Inflammatory macrophage (primary cell): ENCODE data around the gene PPP2R2B.

ENCODE experiments used
- DNase-seq, 2 donors: peaks; one replicate each; pipeline ENCODE4 v3.0.0-alpha.2; 2020 to 2022

The PPP2R2B gene

DNA sequence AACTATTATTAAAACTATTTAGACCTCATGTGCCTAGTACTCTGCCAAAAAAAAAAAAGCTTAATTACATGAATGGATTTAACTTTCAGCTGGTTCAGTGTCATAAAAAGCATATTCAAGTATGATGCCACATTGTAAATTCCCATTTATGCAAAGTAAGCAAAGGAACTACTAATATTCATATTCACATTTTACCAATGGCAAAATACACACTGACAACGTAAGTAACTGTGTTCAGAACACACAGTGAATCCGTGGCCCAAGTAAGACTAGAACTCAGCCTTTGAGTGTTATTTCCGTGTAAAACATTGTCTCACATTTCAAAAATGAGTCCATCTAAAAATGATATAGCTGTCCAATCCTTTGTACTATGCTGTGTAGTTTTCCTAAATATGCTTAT, 56.8 kb downstream of the PPP2R2B start:
- no peak for DNase-seq

DNA sequence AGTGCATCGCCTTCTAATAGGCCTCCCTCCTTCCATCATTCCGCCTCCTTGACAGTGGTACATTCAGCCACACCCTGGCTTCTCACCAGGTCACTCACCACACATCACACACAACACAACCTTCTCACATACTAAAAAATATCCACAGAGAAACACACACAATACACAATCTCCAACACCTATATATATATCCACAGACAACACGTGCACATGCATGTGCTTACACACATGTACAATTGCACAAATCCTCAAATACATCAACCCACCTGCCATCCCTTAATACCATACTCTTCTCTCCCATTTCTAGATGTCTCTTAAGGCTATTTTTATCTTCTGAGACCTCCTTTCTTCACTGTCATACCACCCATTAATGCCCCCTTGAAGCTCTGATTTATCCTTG, 57.6 kb downstream of the PPP2R2B start:
- DNase-seq = no peak

DNA sequence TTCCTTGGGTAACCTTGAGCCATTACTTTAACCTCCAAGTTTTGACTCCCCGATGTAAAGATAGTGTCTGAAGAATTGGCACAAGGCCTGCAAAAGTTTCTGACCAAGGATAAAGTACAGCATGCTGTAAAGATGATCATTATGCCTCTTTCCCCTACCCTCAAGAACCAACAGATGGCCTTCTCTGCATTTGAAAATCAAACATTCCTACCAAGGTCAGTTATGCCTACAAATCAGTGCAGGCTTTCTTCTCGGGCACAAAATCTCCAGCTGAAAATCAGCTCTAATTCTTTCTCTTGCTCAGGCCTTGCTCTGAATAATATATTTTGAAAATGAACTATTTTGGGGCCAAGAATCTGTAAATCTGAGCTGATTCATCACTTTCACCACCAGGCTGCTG, 59.7 kb downstream of the PPP2R2B start:
- no peak for DNase-seq

DNA sequence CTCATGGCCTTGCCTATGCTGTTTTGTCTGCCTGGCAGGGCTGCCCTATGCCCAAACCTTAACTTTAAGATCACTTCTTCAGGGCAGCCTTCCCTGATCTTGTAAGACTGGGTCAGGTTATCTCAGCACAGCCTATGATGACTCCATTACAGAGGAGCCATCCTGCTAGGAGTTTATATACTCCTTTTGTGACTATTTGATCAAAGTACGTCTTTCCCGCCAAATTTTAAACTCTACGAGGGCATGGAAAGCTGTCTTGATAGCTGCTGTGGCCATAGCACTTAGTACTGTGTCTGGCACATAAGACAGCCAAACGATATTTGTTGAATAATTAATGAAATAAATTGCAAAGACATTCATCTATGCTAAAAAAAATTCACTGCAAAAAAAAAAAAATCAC, 60.6 kb downstream of the PPP2R2B start:
- no peak for DNase-seq

DNA sequence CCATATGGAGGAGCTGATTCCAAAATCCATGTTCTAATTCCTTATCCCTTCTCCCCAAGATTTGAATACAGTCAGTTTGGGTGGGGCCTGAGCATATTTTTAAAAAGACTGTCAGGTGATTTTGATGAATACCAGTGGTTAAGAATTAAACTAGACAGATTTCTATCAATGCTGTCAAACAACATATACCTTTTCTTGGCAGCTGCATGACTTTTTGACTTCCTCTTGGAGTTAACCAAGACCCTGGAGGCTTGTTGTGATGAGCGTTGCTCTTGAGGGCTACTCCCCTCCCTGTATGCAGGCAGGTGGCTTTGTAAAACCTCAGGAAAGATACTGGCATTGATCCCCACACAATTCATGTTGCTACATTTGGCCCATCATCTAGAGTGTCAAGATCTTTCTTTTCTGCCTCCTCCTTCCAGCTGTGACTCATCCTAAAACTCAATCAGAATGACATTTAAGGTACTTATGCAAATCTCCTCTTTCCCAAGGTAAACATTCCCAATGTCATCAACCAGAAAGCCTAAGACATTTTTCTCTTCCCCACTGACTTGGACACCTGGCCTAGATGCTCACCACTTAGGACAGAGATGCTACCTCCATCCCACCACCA, 61.7 kb downstream of the PPP2R2B start:
- DNase-seq = no peak

DNA sequence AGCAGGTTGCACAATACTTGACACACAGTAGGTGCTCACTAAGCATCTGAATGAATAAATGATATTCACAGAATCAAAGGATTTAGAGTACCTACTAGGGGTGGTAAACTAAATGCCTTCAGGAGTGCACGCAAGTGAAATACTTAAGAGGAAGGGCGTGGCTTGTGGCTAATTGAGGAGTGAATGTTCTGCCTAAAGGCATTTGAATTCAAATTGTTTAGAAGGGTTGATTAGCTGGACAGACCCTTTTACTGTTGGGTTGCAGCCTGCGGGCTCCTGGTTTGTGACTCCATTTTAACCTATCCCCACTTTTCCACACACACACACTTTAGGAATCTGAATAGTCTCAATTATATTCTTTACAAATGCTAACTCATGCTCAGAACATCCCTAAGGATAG, 63.1 kb downstream of the PPP2R2B start:
- no peak for DNase-seq

DNA sequence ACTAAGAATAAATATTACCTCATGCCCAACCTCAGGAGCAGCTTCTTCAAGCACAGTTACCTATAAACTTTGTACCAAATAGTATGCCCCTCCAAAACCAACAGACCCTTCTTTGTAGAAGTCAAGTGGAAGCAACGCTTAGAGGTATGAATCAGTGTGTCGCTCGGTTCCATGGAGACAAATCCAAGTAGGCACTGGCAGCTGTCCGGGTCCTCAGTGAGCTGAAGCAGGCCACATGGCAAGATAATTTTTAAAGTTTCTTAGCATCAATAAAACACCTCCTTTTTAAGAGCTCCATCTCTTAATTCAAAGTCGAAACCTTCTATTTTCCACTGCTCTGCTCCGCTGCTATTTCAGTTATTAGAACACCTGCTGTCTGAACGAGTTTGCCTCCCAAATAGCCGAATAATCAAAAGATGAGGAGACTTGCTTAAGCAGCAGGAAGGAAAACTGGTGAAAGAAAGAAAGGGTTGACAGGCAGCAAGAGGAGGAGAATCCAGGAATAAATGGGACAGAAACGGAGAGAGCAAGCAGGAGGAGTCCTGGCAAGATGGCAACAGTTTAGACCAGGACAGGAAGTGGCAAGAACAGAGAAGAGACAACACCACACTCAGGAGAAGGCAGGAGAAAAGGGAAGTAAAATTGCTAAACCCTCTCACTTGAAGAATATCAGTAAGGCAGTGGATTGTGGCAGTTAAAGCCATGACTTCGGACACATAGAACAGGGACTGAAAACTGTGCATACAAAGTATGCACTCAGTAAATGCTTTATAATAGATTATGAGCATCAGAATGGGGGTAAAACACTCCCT, 65.0 kb downstream of the PPP2R2B start:
- peak; percentile 54 to 61 for DNase-seq

DNA sequence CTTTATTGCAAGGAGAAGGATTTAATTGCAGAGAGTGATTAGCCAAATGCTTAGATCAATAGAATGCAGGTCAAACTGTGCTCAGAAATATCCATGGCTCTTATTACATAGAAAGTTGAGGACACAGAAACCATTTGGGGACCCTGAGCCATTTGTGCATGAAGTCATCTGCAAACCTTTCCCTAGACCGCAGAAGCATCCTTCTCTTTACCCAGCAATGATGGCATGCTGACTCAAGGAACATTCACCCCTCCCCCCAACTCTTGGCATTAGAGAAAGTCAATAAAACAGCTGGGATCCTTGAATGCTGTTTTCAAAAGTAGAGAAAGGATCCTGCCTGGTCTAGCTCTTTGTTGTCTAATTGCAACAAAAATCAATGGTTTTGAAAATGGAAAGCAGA, 73.5 kb downstream of the PPP2R2B start:
- DNase-seq = no peak

DNA sequence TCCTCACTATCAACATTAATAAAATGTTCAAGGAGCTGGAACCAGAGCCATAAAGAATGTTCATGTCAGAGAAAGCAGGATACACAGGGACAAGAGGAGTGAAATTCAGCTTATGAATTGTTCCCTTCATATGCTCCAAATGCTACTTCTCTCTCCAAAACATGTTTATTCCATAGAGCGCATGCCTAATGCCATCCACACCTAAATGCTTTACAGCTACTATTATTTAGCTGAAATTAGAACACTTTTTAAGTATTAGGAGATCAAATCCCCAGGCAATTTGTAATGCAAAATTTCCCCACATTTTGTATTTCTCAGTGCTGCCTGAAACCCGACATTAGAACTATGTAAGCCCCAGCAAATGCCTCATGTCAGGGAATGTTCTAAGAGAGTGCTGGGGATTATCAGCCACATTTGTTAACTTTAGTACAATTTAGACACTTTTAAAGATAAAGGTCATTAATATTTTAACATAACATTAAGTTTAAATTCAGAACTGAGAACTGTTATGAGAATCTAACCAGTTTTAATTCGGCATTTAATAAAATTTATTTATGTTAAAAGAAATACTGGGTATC, 75.5 kb downstream of the PPP2R2B start:
- DNase-seq = no peak

DNA sequence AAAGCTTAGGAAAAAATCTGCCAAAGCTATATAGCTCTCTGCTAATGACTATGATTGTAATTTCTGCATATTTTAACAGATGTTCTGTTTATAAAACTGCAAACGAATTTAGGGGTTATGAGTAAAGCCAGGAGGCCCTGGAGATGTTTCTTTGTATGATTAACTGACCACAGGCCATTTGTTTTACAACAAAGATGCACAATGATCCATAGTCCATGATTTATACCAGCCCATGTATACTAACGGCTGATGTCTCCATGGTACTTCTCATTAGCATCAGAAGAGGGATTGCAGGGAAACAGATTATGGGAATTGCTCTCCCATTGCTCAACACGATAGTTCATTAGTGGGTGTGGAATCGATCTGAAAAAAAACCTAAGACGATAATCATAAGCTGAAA, 78.9 kb downstream of the PPP2R2B start:
- no peak for DNase-seq

DNA sequence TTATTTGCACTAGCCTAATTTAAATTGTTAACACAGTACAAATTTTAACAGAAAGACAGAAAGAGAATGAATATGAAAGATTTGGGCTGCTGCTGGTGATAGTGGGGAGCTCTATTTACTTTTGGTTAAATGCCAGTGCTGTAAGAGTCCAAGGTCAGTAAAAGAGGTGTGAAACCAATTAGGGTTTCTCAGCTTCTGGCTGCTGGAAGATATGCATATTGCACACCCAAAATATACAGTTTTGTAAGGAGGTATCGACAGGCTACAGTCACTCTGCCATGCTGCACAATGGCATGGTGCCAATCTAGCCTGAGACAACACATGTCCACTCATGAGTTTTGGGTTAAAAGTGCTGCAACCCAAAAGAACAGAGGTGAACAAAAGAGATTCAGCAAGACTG, 79.3 kb downstream of the PPP2R2B start:
- DNase-seq = no peak

DNA sequence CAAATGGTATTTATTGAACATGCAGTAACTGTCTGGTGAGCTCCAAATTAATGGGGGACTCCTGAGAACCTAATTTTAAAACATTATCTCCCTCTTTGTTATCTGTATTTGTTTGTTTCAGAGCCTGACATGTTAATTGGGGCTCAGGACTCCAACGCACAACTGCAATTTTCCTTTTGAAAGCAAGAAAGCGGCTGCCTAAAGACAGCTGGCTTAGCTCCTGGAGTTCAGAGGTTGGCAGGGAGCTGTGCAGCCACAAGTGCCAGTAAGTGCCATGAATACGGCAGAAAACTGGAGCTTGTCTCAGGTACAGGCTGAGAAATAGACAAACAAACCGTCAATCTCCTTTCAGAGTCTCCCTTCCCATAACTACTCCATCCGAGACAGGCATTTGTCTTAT, 80.9 kb downstream of the PPP2R2B start:
- no peak for DNase-seq

DNA sequence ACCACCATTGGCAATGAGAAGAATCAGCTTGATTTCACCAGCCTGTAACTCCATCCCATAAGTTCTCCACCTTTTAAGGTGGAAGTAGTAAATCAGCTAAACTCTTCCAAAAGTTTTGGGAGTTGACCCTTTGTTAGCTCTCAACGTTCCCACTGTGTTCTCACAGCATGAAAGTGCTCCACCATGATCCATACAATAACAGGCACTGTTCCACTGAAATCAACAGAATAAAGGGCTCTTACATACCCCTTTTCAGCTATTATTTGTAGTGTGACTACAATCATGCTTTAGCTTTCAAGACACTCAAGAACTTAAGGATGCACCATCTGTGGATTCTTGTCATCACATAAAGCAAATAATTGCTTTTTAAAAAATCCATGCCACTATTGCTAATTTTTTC, 81.6 kb downstream of the PPP2R2B start:
- no peak for DNase-seq

DNA sequence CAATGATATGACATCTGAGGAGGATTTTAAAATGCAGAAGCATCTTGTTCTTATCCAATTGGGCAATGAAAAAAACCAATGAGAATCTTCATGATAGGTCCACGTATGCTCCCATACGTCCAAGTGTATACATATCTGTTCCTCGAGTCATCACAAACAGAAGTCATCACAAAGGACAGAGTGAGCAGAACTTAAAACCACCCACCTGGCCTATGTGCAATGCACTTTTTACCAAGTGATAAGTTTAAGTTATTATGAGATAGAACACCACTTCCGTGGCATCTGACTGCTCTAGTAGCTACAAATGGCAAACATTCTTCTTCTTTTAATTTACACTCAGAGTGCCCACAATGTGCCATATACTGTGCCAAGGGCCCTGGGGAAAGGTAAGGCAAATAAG, 82.4 kb downstream of the PPP2R2B start:
- DNase-seq = no peak

DNA sequence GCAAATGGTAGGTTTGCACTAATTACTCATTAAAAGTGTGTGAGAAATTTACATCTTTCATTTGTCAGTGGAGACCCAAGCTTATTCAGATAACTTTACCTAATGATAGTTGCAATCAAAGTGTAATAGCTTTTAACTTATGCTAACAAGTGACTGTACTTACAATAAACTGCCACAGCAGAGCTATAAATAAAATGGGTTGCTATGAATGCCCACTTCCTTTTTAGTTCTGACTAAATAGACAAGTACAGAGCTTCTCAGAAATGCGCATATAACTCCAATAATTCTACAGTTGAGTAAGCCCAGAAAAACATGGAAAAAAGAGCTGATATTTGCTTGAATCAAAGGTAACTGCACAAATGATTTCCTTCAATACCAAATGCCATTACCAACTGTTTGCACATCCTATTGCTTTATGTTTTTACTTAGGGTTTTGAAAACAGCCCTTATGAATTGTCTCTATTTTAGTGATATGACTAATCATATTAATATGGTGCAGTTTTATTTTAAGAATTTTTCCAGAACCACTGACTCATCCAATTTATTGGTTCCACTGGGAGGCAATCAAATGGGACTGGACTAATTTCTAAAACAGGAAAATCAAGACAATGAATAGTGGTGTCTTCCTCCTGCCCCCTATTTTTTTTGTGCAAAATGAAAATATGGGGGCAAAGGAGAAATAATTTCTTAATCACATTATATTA, 84.1 kb downstream of the PPP2R2B start:
- peak; percentile 23 to 59 for DNase-seq

DNA sequence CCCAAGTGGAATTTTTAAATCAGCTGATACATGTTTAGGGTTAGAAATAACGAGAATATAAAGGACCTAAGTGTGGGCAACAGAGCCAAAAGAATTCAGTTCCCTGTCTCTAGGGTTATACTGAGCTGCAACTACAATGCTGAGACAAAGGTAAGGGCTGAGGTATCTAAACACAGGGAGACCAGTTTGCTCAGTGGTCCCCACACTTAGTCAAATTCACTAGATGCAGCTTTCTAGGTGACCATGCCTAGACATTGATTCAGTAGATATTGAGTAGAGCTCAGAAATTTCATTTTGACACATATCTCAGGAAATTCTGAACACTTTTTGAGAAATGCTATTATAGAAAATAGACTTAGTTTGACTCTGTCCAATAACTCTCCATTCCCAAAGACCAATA, 84.8 kb downstream of the PPP2R2B start:
- DNase-seq = no peak

DNA sequence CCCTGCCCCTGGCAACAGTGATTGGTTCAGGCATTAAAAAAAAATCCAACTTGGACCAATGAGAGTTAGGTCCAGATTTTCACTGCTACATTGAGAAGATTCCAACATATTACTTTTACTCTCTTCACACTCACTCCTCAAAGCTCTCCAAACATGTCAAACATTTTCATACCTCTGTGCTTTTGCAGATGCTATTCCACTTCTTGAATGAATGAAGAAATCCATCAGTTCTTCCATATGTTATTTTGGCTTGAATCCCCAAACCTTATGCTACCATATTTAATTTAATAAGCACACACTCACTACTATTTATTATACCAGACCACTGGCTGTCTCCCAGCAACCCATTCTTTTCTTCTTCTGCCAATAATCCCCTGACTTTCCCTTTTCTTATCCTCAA, 87.1 kb downstream of the PPP2R2B start:
- DNase-seq = no peak

DNA sequence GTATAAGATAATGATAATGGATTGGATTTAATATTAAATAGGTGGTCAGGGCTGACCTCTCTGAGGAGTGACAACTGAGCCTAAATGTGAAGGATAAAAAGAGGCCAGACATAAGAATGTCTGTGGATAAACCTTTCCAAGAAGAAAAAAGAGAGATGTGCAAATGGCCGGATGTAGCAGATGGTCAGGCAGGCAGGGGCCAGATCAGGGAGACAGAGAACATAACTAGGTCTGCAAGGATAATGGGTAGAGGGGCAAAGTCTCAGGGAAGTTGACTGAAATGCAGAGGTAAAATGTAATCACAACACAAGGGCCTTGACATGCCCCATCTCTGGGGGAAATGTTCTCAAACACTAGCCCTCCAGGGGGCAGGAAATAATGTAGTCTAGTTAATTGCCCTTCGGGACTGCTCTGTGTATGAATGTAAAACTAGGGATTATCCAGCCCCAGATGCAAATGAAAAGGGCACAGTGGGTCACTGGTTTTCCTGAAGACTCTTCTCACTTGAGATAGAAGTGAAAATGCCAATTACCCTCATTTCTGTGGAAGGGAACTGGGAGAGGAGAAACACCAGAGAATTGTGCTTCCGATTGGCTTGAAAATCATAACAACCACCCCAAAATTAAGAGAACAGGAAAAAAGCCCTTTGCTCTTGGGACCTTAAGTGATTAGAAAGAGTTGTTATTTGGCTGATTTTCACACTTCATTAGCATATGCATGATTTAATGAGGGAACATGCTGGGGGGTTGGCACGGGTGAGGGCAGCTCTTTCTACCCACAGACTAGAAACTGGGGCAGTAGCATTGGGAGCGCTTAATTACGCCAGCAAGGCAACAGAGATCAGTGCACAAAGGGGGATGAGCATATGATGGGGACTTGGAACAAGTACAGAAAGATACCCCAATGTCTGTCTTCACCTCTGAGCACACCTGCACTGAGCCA, 88.6 kb downstream of the PPP2R2B start:
- no peak for DNase-seq

DNA sequence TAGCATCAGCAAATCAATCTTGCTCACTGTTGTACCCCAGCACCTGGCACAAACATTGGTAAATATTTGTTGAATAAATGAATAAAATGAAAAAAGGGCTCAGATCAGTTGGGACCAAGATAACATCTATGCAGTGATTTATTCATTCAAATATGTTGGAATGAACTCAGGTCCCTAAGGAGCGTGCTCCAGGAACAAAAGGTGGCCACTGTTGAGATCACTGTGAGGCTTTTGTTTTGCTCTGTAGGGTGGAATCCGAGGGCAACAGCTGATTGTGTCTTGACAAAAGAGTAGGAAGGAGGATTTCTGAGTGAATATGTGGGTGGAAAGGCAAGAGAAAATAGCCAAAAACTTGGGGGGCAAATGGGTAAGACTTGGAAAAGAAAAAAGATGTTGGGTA, 89.7 kb downstream of the PPP2R2B start:
- no peak for DNase-seq

DNA sequence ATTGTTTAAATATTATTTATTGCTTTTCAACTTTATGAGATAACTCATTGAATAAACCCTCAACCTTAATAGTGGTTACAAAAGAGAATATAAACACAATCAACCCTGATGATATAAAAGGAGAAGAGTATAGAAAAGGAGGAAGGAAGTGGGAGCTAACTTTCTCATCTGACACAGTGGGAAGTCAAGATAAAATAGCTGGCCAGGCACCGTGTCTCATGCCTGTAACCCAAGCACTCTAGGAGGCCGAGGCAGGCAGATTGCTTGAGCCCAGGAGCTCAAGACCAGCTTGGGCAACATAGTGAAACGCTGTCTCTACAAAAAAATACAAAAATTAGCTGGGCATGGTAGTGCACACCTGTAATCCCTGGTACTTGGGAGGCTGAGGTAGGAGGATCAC, 93.5 kb downstream of the PPP2R2B start:
- DNase-seq = peak; percentile 64 to 71

DNA sequence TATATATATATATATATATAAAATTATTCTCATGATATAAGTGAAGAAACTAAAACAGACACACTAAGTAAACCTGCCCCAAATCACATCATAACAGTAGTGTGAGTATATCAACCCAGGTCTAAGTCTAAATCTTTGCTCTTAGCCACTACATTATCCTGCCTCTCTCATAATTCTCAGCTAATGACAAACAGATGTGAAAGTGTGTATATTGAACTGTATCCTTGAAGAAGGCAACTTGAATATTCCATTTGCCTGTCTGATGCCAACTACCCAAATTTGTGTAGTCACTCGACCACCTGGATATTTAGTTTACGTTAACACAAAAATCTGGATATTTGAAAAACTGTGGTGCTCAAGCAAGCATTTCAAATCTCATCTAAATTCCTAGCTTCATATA, 97.4 kb downstream of the PPP2R2B start:
- no peak for DNase-seq

DNA sequence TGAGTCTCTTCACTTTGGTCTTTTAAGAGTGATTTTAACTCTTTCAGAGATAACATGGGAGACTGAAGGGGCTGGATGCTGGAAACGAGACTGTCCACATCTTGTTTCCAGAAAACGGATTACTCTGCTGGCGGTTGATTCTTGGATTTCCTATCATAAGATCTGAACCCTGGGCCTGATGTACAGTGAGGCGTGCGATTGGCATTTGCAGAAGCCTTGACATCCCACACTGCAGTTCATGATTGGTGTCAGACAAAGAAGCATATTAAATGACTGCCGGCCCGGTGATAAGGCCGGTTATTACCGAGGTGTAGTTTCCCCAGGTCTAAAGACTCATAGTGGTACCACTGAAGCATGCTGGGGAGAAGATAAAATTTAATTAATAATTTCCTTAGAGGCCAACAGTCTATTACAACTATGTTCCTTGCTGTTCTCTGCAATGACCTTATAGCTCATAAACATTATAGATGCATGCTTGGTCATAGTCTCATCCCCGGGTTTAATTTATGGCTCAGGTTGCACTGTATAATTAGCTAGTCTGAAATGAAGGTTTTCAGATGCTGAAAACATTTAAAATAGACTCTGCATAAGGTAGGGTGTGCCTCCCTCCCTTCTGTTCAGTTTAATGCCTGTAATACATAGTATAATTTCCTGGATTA, 99.2 kb downstream of the PPP2R2B start:
- no peak for DNase-seq
